Activated CD8-positive, alpha-beta memory T cell treated with anti-CD3 and anti-CD28 coated beads, Interleukin-2, amount 50 U/mL, for 24 hours (primary cell): ENCODE measurements around the gene PACRG.

ENCODE experiments used
- DNase-seq: peaks from one replicate; pipeline ENCODE4 v3.0.0-alpha.2; 2020; ENCODE audit errors: extremely low read depth

The PACRG gene

GRCh38 chr6:162864911-162865310 lies 137.1 kb downstream of the PACRG start:
- no peak for DNase-seq

GRCh38 chr6:162866656-162867055 lies 138.9 kb downstream of the PACRG start:
- no peak for DNase-seq

- DNase-seq, result no peak
Observed at GRCh38 chr6:162868397-162868796, 140.6 kb downstream of the PACRG start.

GRCh38 chr6:162871966-162872365 lies 144.2 kb downstream of the PACRG start:
- no peak for DNase-seq

GRCh38 chr6:162873537-162873936 lies 145.8 kb downstream of the PACRG start:
- DNase-seq, result no peak

GRCh38 chr6:162875070-162875469 lies 147.3 kb downstream of the PACRG start:
- no peak for DNase-seq

- no peak for DNase-seq
Observed at GRCh38 chr6:162882801-162883481, 155.2 kb downstream of the PACRG start.

- no peak for DNase-seq
Observed at GRCh38 chr6:162887981-162888689, 160.4 kb downstream of the PACRG start.

GRCh38 chr6:162889303-162889702 lies 161.5 kb downstream of the PACRG start:
- DNase-seq, result no peak

- no peak for DNase-seq
Observed at GRCh38 chr6:162898011-162898410, 170.2 kb downstream of the PACRG start.

GRCh38 chr6:162899148-162899547 lies 171.4 kb downstream of the PACRG start:
- no peak for DNase-seq

GRCh38 chr6:162900503-162900902 lies 172.7 kb downstream of the PACRG start:
- no peak for DNase-seq

GRCh38 chr6:162904069-162904663 lies 176.4 kb downstream of the PACRG start:
- DNase-seq, result no peak

- no peak for DNase-seq
Observed at GRCh38 chr6:162906479-162906878, 178.7 kb downstream of the PACRG start.

GRCh38 chr6:162907876-162908481 lies 180.2 kb downstream of the PACRG start:
- DNase-seq, result no peak

- no peak for DNase-seq
Observed at GRCh38 chr6:162913206-162913605, 185.4 kb downstream of the PACRG start.

GRCh38 chr6:162917506-162917905 lies 189.7 kb downstream of the PACRG start:
- no peak for DNase-seq

- DNase-seq, result no peak
Observed at GRCh38 chr6:162921062-162921461, 193.3 kb downstream of the PACRG start.

GRCh38 chr6:162921510-162922040 lies 193.8 kb downstream of the PACRG start:
- DNase-seq, result no peak

GRCh38 chr6:162922563-162923166 lies 194.9 kb downstream of the PACRG start:
- DNase-seq, result no peak

- no peak for DNase-seq
Observed at GRCh38 chr6:162934844-162935243, 207.1 kb downstream of the PACRG start.

- no peak for DNase-seq
Observed at GRCh38 chr6:162940426-162940825, 212.7 kb downstream of the PACRG start.
